GM21786 (cell line): ENCODE data around the gene EPB41.
"Not testable (repeated sequence)": the region's sequence is repeated elsewhere in the genome, so short reads cannot be mapped to it uniquely, and the experiment has no call there.

Experiments
- ATAC-seq: cut with Tn5 transposase; IDR thresholded peaks from one replicate; pipeline ENCODE4 v1.9.1; 2021; ENCODE audit not compliant: unreplicated experiment

Gene EPB41

GRCh38 chr1:29124366-29125236 is 210.2 kb downstream of the EPB41 start:
- ATAC-seq = no peak

GRCh38 chr1:29125237-29125641 is 210.9 kb downstream of the EPB41 start:
- no peak for ATAC-seq

- no peak for ATAC-seq
Observed at GRCh38 chr1:29125788-29126187, 211.4 kb downstream of the EPB41 start.

- ATAC-seq = no peak
Observed at GRCh38 chr1:29126198-29126597, 211.8 kb downstream of the EPB41 start.

- ATAC-seq = no peak
Observed at GRCh38 chr1:29128739-29129138, 214.4 kb downstream of the EPB41 start.

GRCh38 chr1:29129916-29130315 is 215.5 kb downstream of the EPB41 start:
- ATAC-seq = no peak

GRCh38 chr1:29131056-29131455 is 216.7 kb downstream of the EPB41 start:
- ATAC-seq = not testable (repeated sequence)

- ATAC-seq = no peak
Observed at GRCh38 chr1:29133861-29134694, 219.7 kb downstream of the EPB41 start.

GRCh38 chr1:29134695-29135028 is 220.3 kb downstream of the EPB41 start:
- no peak for ATAC-seq

- no peak for ATAC-seq
Observed at GRCh38 chr1:29136391-29136915, 222.1 kb downstream of the EPB41 start.

- ATAC-seq = no peak
Observed at GRCh38 chr1:29142714-29143113, 228.3 kb downstream of the EPB41 start.

- no peak for ATAC-seq
Observed at GRCh38 chr1:29144178-29144577, 229.8 kb downstream of the EPB41 start.

GRCh38 chr1:29145739-29146437 is 231.5 kb downstream of the EPB41 start:
- no peak for ATAC-seq

- ATAC-seq = no peak
Observed at GRCh38 chr1:29148656-29149491, 234.5 kb downstream of the EPB41 start.

GRCh38 chr1:29150346-29150745 is 236.0 kb downstream of the EPB41 start:
- not testable (repeated sequence) for ATAC-seq

- ATAC-seq = no peak
Observed at GRCh38 chr1:29152046-29152805, 237.9 kb downstream of the EPB41 start.

- ATAC-seq = no peak
Observed at GRCh38 chr1:29156543-29157268, 242.3 kb downstream of the EPB41 start.

GRCh38 chr1:29157269-29157601 is 242.9 kb downstream of the EPB41 start:
- no peak for ATAC-seq

- no peak for ATAC-seq
Observed at GRCh38 chr1:29159773-29160172, 245.4 kb downstream of the EPB41 start.
